NCI-H82 (cell line): ENCODE results near the gene TSC2.

ENCODE experiments used
- DNase-seq: peaks from one replicate; lab custom pipeline; 2025; lab: John Stamatoyannopoulos, UW

Gene TSC2

DNA sequence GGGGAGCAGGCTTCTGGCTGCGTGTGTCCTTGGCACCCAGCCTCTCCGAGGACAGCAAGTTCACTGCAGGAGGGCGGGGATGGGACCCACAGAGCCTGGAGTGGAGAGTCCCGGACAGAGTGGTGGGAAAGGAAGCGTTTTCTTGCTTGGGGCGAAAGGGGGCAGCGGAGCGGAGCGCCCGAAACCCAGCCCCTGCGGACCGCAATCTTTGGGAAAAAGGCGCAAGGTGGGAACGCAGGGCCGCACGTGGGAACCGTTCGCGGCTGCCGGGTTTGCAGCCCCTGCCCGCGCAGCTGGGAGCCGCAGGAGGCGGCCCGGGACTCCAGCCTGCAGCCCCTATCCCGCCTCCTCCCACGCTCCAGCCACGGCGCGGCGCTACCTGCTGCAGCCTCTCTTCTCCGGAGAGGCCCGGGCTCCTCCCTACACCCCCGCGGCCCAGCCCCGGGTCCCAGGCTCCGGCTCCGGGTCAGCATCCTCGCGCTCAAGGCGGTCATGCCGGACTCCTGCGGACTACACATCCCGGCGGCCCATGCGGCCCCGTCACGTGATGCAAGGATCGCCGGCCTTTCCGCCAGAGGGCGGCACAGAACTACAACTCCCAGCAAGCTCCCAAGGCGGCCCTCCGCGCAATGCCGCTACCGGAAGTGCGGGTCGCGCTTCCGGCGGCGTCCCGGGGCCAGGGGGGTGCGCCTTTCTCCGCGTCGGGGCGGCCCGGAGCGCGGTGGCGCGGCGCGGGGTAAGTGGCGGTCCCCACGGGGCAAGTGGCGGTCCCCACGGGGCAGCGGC lies at the start of gene TSC2, which contains the start of gene NTHL1:
TSC2 (plus strand) TSS at position 656 of the 786 bp plus-strand sequence. CDS start 631 bp downstream, outside the sequence.
NTHL1 (minus strand) TSS at position 505 of the 786 bp plus-strand sequence; CDS start at position 494, 11 bp downstream.
- peak; percentile 97 for DNase-seq

DNA sequence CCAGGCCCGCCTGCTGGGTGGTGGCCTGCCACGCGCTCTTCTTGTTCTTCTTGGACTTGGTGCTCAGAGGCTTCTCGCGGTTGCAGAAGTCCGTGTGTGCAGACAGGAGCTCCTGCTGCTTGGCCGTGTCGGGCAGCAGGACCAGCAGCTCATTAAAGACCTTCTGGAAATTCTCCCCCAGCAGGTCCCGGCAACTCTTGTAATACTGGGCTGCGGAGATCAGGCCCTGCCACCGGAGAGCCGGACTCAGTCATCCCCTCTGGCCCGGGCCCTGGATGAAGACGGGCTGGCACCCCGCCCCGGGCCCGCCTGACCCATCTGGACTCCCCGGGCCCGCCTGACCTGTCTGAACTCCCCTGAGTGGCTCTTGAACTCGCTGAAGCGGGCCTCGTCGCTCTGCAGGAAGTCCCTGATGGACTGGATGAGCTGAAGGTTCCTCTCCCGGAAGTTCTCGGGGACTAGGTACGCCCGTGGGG lies 49.4 kb upstream of the TSC2 start:
- DNase-seq, result no peak

DNA sequence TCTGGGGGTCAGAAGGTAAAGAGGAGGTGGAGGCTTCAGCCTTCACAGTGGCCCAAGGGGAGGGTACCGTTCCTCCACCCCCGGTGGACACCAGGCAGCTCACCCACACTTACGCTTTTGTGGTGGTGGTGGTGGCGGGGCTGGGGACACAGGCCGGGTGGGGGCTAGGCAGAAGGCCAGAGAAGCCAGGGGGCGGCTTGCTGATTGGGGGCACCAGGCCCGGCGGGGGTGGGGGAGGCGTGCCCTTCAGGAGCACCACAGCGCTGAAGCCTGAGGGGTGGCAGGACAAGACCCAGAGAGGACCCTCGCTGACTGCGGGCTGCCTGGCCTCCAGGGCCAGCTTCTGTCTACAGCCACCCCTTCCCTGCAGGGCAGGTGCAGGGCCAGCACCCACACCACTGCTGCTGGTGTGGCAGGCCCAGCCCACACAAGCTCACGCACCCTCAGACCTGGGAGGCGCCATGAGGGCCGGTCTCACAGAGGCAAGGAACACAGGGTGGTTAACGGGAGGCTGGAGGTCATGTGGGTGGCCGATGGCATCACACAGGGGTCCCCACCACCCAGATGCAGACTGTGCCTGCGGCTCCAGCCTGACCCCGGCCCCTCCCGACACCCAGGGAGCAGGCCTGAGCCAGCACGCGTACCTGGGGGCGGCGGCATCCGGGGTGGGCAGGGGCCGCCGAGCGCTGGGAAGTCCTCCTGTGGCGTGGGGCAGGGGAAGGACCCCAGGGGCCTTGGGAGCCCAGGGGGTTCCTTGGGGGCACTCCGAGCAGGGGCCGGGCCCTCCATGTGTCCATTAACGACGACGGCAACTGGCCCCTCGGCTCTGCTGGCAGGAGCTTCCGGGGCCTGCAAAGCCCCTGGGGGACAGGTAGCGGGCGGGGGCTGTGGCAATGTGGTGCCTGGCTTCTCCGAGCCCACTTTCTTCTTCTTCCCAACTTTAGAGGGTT lies 48.7 kb upstream of the TSC2 start:
- DNase-seq, result no peak

GRCh38 chr16:1999866-2000514 lies 47.8 kb upstream of the TSC2 start:
- DNase-seq, result no peak

DNA sequence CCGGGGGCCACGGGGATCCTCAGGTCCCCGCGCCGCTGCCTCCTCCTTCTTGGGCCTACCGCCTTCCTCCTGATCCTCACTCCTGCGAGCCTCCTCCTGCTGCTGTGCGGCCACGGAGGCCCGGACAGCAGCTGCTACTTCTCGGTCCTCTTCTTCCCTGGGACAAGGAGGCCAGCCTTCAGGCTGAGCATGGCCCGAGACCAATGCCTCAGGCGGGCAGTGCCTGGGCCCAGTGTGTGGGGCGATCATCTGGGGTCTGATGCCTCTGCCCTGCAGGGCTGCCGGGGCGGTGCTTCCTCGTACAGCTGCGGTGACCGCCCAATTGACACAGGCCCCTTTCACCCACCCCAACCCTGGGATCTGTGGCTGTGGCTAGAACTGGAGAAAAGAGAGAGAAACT lies 46.8 kb upstream of the TSC2 start:
- no peak for DNase-seq

- no peak for DNase-seq
Measured at GRCh38 chr16:2001456-2002355, 46.1 kb upstream of the TSC2 start.

DNA sequence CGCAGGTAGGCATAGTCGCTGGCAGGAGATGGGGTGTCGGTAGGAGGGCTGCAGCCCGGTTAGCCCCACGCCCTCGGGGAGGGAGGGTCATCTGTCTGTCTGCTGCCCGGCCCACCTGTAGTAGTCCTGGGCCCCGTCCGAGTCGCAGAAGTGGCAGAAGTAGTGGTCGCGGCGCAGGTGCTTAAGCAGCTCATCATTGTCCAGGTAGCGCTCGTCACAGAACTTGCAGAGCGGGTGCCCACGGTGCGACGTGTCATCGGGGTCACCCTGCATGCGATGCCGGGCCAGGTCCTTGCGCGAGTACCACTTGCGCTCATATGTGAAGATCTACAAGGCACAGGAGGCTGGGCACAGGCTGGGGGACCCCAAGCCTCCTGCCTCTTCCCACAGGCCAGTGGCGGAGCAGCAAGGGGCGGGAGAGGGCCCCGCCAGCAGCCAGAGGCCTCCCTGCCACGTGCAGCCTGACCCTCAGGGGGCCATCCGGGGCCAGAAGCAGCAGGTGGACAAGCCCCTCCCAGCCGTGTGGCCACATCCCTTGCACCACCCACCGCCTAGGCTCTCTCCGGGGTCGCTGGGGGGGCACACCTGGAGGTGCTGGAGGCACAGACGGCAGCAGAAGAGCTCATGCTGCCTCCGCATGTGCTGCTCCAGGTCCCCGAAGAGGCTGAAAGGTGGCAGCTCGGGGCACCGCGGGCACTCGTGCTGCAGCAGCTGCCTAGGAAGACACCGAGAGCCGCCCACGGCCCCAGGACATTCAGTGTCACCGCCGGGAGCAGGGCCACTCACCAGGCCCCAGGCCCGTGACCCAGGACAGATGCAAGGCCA lies 45.2 kb upstream of the TSC2 start:
- no peak for DNase-seq

DNA sequence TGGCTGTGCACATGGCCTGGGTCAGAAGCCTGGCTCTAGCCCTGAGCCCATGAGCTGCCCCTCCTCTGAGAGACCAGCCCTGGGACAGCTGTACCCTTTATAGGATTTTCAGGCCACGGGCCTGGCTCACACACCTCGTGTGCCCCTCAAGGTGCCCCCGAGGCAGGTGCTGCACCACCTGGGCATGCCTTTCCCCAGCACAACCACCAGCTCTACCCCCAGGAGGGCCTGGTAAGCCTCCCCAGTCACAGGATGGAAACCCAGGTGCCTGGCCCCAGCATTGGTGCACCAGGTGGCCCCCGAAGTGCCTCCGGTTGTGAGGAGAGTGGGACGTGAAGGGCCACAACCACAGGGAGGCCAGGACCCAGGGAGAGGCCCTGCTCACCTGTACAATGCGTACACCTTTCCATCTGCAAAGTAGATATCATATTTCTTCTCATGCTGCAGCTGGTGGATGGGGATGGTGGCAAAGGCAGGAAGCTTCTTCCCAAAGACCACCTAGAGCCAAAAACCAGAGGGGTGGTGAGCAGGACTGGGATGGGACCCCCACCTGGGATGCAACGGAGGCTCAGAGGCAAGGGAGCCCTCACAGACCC lies 44.5 kb upstream of the TSC2 start:
- DNase-seq, result no peak

DNA sequence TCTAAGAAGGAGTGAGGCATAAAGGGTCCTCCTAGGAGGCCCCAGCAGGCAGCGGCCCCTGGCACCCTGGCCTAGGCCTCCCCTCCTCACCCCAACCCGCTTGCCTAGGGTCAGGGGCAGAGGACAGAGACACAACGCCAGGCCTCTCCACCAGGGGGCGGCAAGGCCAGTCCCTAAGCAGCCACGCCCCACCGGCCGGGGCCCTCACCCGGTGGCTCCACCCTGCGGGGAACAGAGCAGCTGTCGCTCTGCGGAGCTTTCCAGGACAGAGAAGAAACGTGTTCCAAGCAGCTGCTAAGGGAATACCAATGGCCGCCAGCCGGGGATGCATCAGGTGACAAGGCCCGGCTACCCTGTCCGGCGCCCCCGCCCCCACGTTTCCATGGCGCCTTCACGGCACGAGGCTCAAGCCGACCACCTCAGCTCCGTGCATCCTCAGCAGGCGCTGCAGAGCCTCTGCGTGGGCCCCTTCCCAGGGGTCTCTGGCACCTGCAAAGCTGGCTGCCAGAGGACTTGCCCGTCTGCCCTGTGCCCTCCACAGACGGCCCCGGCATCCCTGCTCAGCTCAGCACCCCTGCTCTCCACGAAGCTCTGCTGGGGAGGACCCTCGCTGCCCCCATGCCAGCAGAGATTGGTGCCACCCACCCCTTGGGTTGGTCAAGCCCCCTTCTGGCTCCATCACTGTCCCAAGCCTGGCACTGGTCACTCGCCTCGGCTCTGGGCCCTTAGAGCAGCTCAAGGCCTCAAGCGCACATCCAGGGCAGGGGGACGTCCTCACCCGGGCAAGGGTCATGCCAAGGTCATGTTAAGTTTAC lies 43.8 kb upstream of the TSC2 start:
- peak; percentile 99 for DNase-seq

GRCh38 chr16:2004795-2005517 lies 42.8 kb upstream of the TSC2 start:
- peak; percentile 58 for DNase-seq

DNA sequence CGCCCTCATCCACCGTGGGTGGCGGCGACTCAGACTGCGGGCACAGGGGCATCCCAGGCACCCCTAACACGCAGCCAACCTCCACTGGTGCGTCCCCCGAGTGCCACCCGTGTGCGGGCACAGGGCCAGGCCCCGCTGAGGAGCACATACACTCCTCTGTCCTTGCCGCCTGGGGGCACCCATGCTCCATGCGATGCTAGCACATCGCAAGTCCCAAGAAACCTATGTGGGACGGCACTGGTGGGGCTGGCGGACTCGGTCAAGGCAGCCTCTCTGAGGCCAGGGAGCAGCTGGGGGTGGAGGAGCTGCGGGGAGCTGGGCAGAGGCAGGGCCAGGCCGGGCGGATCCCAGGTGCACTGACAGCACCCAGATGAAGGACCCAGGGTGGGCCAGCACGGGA lies 42.1 kb upstream of the TSC2 start:
- DNase-seq, result peak; percentile 47

GRCh38 chr16:2006317-2006716 lies 41.5 kb upstream of the TSC2 start:
- no peak for DNase-seq

GRCh38 chr16:2007081-2007836 lies 40.5 kb upstream of the TSC2 start:
- DNase-seq, result no peak

- DNase-seq, result no peak
Measured at GRCh38 chr16:2008009-2008526, 39.7 kb upstream of the TSC2 start.

- DNase-seq, result peak; percentile 53
Measured at GRCh38 chr16:2008631-2009163, 39.1 kb upstream of the TSC2 start.

- DNase-seq, result no peak
Measured at GRCh38 chr16:2009164-2009711, 38.5 kb upstream of the TSC2 start.
